ENCODE results near the gene SHROOM2.

DNA sequence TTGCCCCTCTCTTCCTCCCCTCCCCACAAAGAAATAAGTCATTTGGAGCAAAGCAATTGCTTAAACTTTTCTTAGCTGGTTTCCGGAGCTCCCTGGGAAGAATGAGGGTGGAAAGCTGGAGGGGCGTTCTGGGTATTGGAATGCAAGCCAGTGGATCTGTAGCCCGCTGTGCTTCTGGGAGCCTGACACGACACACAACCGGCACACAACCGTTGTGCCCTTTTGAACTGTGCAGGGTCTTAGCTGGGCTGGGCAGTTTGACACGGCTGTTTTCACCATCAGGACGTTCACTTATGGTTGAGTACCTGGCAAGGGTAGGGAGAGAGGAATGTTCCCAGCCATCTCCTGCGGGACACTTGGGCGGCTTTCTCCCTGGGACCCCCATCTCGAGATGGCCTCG, 38.3 kb downstream of the SHROOM2 start:
- no peak for TF ChIP-seq POLR2A (IDR thresholded peaks at IDR 0.05; ENCODE audit: low read length)
- TF ChIP-seq GATA1 (IDR thresholded peaks at IDR 0.05; ENCODE audit: low read depth, low read length) = no peak
